Esophagus squamous epithelium (tissue), 4 donors: ENCODE results near the gene FXYD6.

Experiments used
- POLR2A ChIP-seq, 4 donors: fragments of 450-650 bp; IDR thresholded peaks; one replicate each; pipeline ENCODE4 v1.6.1; 2017; ENCODE audit warnings: antibody characterized with exemption in 4 of 4, mild to moderate bottlenecking in 4 of 4, moderate library complexity in 3 of 4
- TF ChIP-seq, protein P1 (sequence below), 6 experiments: fragments of 450-650 bp in 4 of 6; fragments of 200-600 bp in 2 of 6; sonication (generic) in 2 of 6; IDR thresholded peaks; one replicate each; pipeline ENCODE4 v1.5.1; 2016 to 2019; ENCODE audit warnings: antibody characterized with exemption in 6 of 6, mild to moderate bottlenecking in 4 of 6, moderate library complexity in 4 of 6

- TF ChIP-seq, protein P1, sequence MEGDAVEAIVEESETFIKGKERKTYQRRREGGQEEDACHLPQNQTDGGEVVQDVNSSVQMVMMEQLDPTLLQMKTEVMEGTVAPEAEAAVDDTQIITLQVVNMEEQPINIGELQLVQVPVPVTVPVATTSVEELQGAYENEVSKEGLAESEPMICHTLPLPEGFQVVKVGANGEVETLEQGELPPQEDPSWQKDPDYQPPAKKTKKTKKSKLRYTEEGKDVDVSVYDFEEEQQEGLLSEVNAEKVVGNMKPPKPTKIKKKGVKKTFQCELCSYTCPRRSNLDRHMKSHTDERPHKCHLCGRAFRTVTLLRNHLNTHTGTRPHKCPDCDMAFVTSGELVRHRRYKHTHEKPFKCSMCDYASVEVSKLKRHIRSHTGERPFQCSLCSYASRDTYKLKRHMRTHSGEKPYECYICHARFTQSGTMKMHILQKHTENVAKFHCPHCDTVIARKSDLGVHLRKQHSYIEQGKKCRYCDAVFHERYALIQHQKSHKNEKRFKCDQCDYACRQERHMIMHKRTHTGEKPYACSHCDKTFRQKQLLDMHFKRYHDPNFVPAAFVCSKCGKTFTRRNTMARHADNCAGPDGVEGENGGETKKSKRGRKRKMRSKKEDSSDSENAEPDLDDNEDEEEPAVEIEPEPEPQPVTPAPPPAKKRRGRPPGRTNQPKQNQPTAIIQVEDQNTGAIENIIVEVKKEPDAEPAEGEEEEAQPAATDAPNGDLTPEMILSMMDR (IDR thresholded peaks at IDR 0.05), result no peak
- TF ChIP-seq POLR2A (IDR thresholded peaks at IDR 0.05), result no peak
Measured at GRCh38 chr11:117837791-117838190, 38.7 kb downstream of the FXYD6 start.
